ENCODE results near the gene HMX2. TPM values are rescaled to one million over a fixed set of nuclear protein-coding genes. Genes with fewer than 3 reads are reported as not detected.

The HMX2 gene
- total RNA-seq, 1 experiment from 2014 or later: 0.46 TPM

- Histone ChIP-seq H3T11ph (ENCODE audit: low read length) (no peak overlapping the region), H3K9ac (ENCODE audit: extremely low read depth, insufficient read length, low read length) (no peak overlapping the region), H3K18ac (ENCODE audit: insufficient read length, low read depth, low read length) (no peak overlapping the region), H2BK5ac (ENCODE audit: insufficient read length, low read length) (no peak overlapping the region), H4K20me1 (ENCODE audit: control insufficient read depth, insufficient read depth, insufficient read length) (no peaks in the 10 kb centered on the region), H2BK120ac (ENCODE audit: low read depth, low read length, poor library complexity, severe bottlenecking) (no peak overlapping the region), H3K56ac (ENCODE audit: insufficient read length, low read depth, low read length) (no peak overlapping the region), H2AFZ (ENCODE audit: low read length) (no peak overlapping the region), H3K4ac (ENCODE audit: low read depth, low read length) (no peak overlapping the region), H2BK20ac (ENCODE audit: low read depth, low read length, poor library complexity, severe bottlenecking) (no peak overlapping the region), H3K27ac (ENCODE audit: insufficient read length, low read depth, low read length) (no peak overlapping the region), H3K27me3 (ENCODE audit: insufficient read depth, low read length) (no peaks in the 10 kb centered on the region), H2BK12ac (ENCODE audit: insufficient read length, low read depth, low read length) (no peak overlapping the region), H3K23me2 (ENCODE audit: insufficient read length, low read depth, low read length, poor library complexity, severe bottlenecking) (no peaks in the 10 kb centered on the region), H3K14ac (ENCODE audit: insufficient read depth, low read length) (no peak overlapping the region), H3K23ac (ENCODE audit: insufficient read length, low read depth, low read length) (no peak overlapping the region), H2AK5ac (ENCODE audit: insufficient read length, low read length) (no peak overlapping the region), H3K4me2 (ENCODE audit: insufficient read depth, insufficient read length, low read length) (no peak overlapping the region), H3K4me1 (ENCODE audit: insufficient read depth, low read length) (no peaks in the 10 kb centered on the region), H4K8ac (replicated peaks; ENCODE audit: insufficient read length, low read depth, low read length) (no peak overlapping the region), H2BK15ac (ENCODE audit: low read depth, low read length) (no peak overlapping the region), H3K9me3 (ENCODE audit: control insufficient read depth, low read depth, low read length) (no peaks in the 10 kb centered on the region), H3K79me2 (ENCODE audit: insufficient read depth, low read length) (no peaks in the 10 kb centered on the region), H3K79me1 (ENCODE audit: insufficient read depth, low read depth, low read length, poor library complexity, severe bottlenecking) (peaks cover 5% of the 10 kb centered on the region), H4K5ac (ENCODE audit: insufficient read length, low read depth, low read length) (no peak overlapping the region), H4K91ac (ENCODE audit: insufficient read length, low read depth, low read length) (no peak overlapping the region)
- no peak for DNase-seq
- Mint-ChIP-seq H3K4me1 (no peaks in the 10 kb centered on the region), H3K27me3 (ENCODE audit: low read depth) (no peaks in the 10 kb centered on the region), H3K9me3 (peaks cover 6 to 11% of the 10 kb centered on the region in 2 experiments; a peak in 2 of 5 replicates), H3K27ac (no peak overlapping the region), H3K4me3 (no peak overlapping the region), H3K36me3 (ENCODE audit: insufficient read depth in 1 of 3, low read depth in 3 of 3) (peaks cover 38 to 49% (median 38%) of the 10 kb centered on the region in 3 experiments)
- WGBS (ENCODE audit: extremely low coverage, insufficient read length, low lambda C conversion rate): no CpG with 5 or more reads among the region's 7 CpGs
- no peak for TF ChIP-seq CTCF (conservative IDR thresholded peaks at IDR 0.05)
Measured at GRCh38 chr10:123180101-123181090, 32.5 kb downstream of the HMX2 start.
